Activated T-helper 1 cell treated with anti-CD3 and anti-CD28 coated beads, Interleukin-2, amount 50 U/mL, for 16 hours (primary cell): ENCODE results near the gene PDGFD.

Source experiments
- DNase-seq, 2 donors: peaks; one replicate each; pipeline ENCODE4 v3.0.0-alpha.2; 2020; ENCODE audit warnings: low read depth in 1 of 2, low spot score in 1 of 2

The PDGFD gene

GRCh38 chr11:104094576-104094975, 69.4 kb downstream of the PDGFD start:
- DNase-seq = no peak

GRCh38 chr11:104093426-104094280, 70.3 kb downstream of the PDGFD start:
- DNase-seq = no peak

- DNase-seq = no peak
These were observed 71.2 kb downstream of the PDGFD start for GRCh38 chr11:104092744-104093143.

GRCh38 chr11:104091281-104092096, 72.5 kb downstream of the PDGFD start:
- no peak for DNase-seq

GRCh38 chr11:104090767-104091166, 73.2 kb downstream of the PDGFD start:
- no peak for DNase-seq

- no peak for DNase-seq
These were observed 74.5 kb downstream of the PDGFD start for GRCh38 chr11:104089481-104089880.

- no peak for DNase-seq
These were observed 77.3 kb downstream of the PDGFD start for GRCh38 chr11:104086621-104087020.

- DNase-seq = no peak
These were observed 85.0 kb downstream of the PDGFD start for GRCh38 chr11:104078995-104079394.

- no peak for DNase-seq
These were observed 85.7 kb downstream of the PDGFD start for GRCh38 chr11:104078245-104078644.

- DNase-seq = no peak
These were observed 87.5 kb downstream of the PDGFD start for GRCh38 chr11:104076455-104076854.

GRCh38 chr11:104075706-104076105, 88.2 kb downstream of the PDGFD start:
- no peak for DNase-seq

GRCh38 chr11:104075091-104075490, 88.9 kb downstream of the PDGFD start:
- DNase-seq = no peak

GRCh38 chr11:104073950-104074705, 89.8 kb downstream of the PDGFD start:
- DNase-seq = no peak

- no peak for DNase-seq
These were observed 96.4 kb downstream of the PDGFD start for GRCh38 chr11:104067534-104067933.

GRCh38 chr11:104064034-104064630, 99.8 kb downstream of the PDGFD start:
- DNase-seq = no peak

- no peak for DNase-seq
These were observed 102.0 kb downstream of the PDGFD start for GRCh38 chr11:104061853-104062521.

GRCh38 chr11:104060820-104061219, 103.1 kb downstream of the PDGFD start:
- DNase-seq = no peak

GRCh38 chr11:104060004-104060794, 103.7 kb downstream of the PDGFD start:
- no peak for DNase-seq

GRCh38 chr11:104058680-104059079, 105.3 kb downstream of the PDGFD start:
- DNase-seq = no peak

- no peak for DNase-seq
These were observed 106.0 kb downstream of the PDGFD start for GRCh38 chr11:104057908-104058307.
